H4 (cell line): ENCODE measurements around the gene CBX1. TPM values are rescaled to one million over a fixed set of nuclear protein-coding genes. Genes with fewer than 3 reads are reported as not detected.
A peak's percentile ranks its signal among the peaks of the same experiment; 100 is the strongest.

Source experiments
- DNase-seq: peaks from one replicate; pipeline ENCODE4 v3.0.0-alpha.2; 2015; ENCODE audit warnings: low spot score
- total RNA-seq: library from RNA; depleted of rRNA; stranded (reverse); fragments of >200 nt; shearing (Covaris generic); gene quantifications from 2 replicates; pipeline ENCODE4 v1.2.3, GENCODE V29; 2014; rRNA removed

Gene CBX1
- total RNA-seq, 1 experiment from 2014 or later, result 116 TPM

DNA sequence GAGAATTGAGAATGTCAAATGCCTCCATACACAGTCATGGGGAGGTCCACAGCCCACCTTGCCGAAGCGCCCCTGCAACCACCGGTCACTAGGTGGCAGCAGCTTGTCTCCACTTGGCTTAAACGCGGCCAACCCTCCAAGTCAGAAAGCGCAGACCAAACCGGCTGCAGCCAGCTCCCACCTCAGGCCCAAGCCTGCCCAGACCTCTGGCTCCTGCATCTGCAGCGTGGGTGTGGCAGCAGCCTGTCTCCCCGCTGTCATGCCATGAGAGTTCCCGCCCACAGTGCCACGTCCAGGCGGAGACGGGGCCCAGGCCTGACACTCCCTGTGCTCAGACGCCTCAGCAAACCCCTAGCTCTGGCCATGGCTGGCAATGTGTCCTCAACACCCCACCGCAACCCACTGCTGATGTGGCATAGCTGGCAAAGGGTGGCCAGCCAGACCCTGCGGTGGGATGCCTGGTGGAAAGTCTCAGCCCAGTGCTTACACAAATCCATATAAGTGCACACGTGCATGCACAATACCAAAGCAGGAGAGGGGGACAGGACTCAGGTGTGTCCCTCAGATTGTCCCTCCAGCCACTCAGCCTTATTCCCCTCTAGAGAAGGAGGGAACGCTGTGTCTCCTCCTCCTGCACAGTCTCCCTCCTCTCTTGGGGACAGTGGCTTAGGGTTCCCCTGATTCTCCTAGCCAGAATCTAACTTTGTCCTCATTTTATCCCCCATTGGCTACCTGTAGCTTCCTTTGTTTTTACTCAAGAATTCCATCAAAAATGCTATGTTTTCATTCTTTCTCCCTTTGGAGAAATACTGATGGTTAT lies 74.6 kb downstream of the CBX1 start:
- DNase-seq, result peak; percentile 96

DNA sequence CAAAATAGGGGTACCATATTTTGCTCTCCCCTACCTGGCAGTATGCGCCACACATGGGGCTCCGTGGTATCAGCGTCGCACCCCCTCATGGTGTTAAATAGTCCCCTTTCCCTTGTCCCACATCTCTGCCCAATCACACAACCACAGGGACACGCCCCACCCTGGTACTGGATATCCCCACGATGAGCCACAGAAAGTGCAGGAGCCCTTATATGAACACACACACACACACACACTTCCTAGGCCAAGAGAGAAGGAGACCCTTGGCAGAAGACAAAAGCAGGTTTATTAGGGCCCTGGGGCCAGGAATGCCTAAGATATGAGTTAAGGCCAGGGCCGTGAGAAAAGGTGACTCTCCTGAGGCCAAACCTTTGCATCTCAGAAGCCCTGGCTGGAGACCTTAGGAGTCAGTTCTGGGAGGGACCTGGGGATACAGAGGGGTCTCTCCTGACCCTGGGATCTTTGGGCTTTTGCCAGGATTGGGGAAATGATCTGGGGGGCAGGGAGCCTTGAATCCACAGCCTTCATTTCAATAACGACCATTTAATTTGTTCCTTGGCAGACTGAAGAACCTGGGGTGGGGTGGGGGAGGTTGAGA lies 75.3 kb downstream of the CBX1 start:
- DNase-seq, result no peak

GRCh38 chr17:48025040-48025903 lies 76.0 kb downstream of the CBX1 start:
- peak; percentile 98 for DNase-seq

GRCh38 chr17:48024149-48025039 lies 76.9 kb downstream of the CBX1 start:
- peak; percentile 83 for DNase-seq

DNA sequence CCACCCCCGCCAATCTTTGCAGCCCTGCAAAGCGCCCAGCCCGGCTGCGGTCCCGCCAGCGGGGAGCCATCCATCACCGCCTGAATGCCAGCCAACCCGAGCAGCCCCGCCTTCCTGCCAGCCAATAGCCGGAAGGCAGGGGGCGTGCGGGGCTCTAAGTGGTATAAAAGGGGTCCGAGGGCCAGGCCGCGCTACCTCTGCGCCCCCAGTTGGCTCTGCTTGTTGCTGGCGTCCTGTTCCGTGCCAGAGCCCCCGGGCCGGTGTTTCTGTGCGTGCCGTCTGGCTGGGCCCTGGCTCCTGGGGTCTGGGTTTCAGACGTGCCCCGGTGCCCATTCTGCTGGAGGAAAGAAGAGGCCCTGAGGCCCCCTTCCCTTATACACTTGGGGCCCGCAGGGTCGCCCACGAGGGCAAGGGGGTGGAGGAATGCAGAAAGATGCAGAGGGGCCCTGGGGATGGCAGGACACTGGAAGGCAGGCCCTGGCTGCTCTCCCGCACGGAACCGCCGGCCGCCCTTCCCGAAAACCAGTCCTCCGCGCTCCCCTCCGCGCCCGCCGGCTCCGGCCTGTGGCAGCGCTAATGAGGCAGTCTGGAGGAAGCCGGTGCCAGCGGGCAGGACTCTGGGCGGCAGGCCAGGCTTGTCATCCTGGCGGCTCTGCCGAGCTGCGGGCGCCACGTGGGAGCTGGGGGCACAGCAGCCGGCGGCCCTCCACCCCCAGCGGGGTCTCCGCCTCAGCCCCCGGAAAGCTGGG lies 77.7 kb downstream of the CBX1 start:
- DNase-seq, result peak; percentile 92

GRCh38 chr17:48022901-48023300 lies 78.4 kb downstream of the CBX1 start:
- no peak for DNase-seq

- DNase-seq, result no peak
Observed at GRCh38 chr17:48021934-48022333, 79.3 kb downstream of the CBX1 start.

Other genes with a start within 250 kb of the CBX1 start
- 1.0 and 1.9 TPM in 2 replicates for gene SP2, start 205.2 kb downstream of the CBX1 start, total RNA-seq
- 38.2 and 47.5 TPM in 2 replicates for gene PNPO, start 159.9 kb downstream of the CBX1 start, total RNA-seq
- gene PRR15L, start 143.6 kb downstream of the CBX1 start, total RNA-seq, result not detected in 2 replicates
- gene CDK5RAP3, start 130.4 kb downstream of the CBX1 start, total RNA-seq, result 53.4 and 57.6 TPM in 2 replicates
- 16.9 and 17.4 TPM in 2 replicates for gene COPZ2, start 63.7 kb downstream of the CBX1 start, total RNA-seq
- gene NFE2L1, start 53.1 kb downstream of the CBX1 start, total RNA-seq, result 36.7 and 50.5 TPM in 2 replicates
- 15.2 and 17.4 TPM in 2 replicates for gene SNX11, start 6.3 kb upstream of the CBX1 start, total RNA-seq